Measurements from ENCODE around the gene ZFYVE26.
"Not testable (repeated sequence)": the region's sequence is repeated elsewhere in the genome, so short reads cannot be mapped to it uniquely, and the experiment has no call there.

GRCh38 chr14:67701492-67701891, 114.9 kb downstream of the ZFYVE26 start, which contains the start of gene RDH12:
- TF ChIP-seq CTCF (conservative IDR thresholded peaks at IDR 0.05; ENCODE audit: low read depth, low read length); EZH2 (IDR thresholded peaks at IDR 0.05; ENCODE audit: borderline replicate concordance, low read depth, low read length, poor library complexity, severe bottlenecking): not testable (repeated sequence)

All from A673 (cell line).